Gastrocnemius medialis (tissue), 4 donors: ENCODE data around the gene SOX1. TPM values are rescaled to one million over a fixed set of nuclear protein-coding genes. Genes with fewer than 3 reads are reported as not detected.

ENCODE experiments used
- ATAC-seq, 2 donors: fragments of 150-250 bp; one replicate each; pipeline ENCODE4 v1.9.1; 2016
- DNase-seq, 2 donors: peaks; one replicate each; pipeline ENCODE4 v3.0.0-alpha.2; 2019
- H3K27ac ChIP-seq, 4 donors: fragments of 200-600 bp; sonication (generic); 1 replicate in 1 of 4; 2 replicates in 3 of 4; pipeline ENCODE4 v1.5.1; 2016 to 2018; ENCODE audit warnings: mild to moderate bottlenecking in 2 of 4, moderate library complexity in 1 of 4
- H3K27me3 ChIP-seq, 3 donors: fragments of 200-600 bp; sonication (generic) in 2 of 3; 1 replicate in 1 of 3; 2 replicates in 2 of 3; pipeline versions ENCODE4 v1.5.1 to v1.6.0; 2016 to 2019; ENCODE audit warnings: mild to moderate bottlenecking in 1 of 3, moderate library complexity in 1 of 3
- H3K36me3 ChIP-seq, 2 donors: fragments of 200-600 bp; sonication (generic) in 1 of 2; one replicate each; pipeline ENCODE4 v1.5.1; 2017 to 2018
- H3K4me1 ChIP-seq, 2 donors: fragments of 200-600 bp; sonication (generic) in 1 of 2; one replicate each; pipeline ENCODE4 v1.5.1; 2016 to 2017; ENCODE audit warnings: mild to moderate bottlenecking in 2 of 2
- H3K4me3 ChIP-seq, 4 donors: fragments of 200-600 bp; sonication (generic) in 3 of 4; 1 replicate in 1 of 4; 2 replicates in 3 of 4; pipeline ENCODE4 v1.5.1; 2016 to 2019; ENCODE audit warnings: mild to moderate bottlenecking in 2 of 4
- H3K9me3 ChIP-seq, 3 donors: fragments of 200-600 bp; sonication (generic) in 2 of 3; 1 replicate in 1 of 3; 2 replicates in 2 of 3; pipeline ENCODE4 v1.5.1; 2016 to 2019
- CTCF ChIP-seq, 5 experiments: fragments of 450-650 bp in 3 of 5; fragments of 200-600 bp in 2 of 5; sonication (generic) in 2 of 5; IDR thresholded peaks in 4 of 5; conservative IDR thresholded peaks in 1 of 5; 1 replicate in 4 of 5; 2 replicates in 1 of 5; pipeline ENCODE4 v1.5.1; 2016 to 2019; ENCODE audit warnings: antibody characterized with exemption in 5 of 5, mild to moderate bottlenecking in 3 of 5, moderate library complexity in 3 of 5
- POLR2A ChIP-seq, 2 donors: fragments of 450-650 bp; IDR thresholded peaks; one replicate each; pipeline ENCODE4 v1.6.1; 2017; ENCODE audit warnings: antibody characterized with exemption in 2 of 2, mild to moderate bottlenecking in 2 of 2, moderate library complexity in 2 of 2
- in situ Hi-C, 4 donors: fragments of 200-750 bp; cut with MboI; loops; one replicate each; pipeline versions ENCODE4 v1.15.0 to v1.8.0; 2017; ENCODE audit warnings: low sequenced_read_pairs in 4 of 4
- intact Hi-C: fragments of 100-400 bp; cut with DNase I; formaldehyde crosslinking; loops from one replicate; pipeline ENCODE4 v1.15.1; 2023; ENCODE audit warnings: low total_unique reads
- total RNA-seq, 4 donors: library from RNA; depleted of rRNA; stranded (reverse); fragments of >200 nt; gene quantifications; one replicate each; pipeline versions ENCODE4 v1.1.0 to v1.2.3, GENCODE V29; 2016

Gene SOX1
- not detected for total RNA-seq

- TF ChIP-seq POLR2A (IDR thresholded peaks at IDR 0.05), result no peak
- no peak for TF ChIP-seq CTCF (IDR thresholded peaks at IDR 0.05 in 4 of 5, conservative IDR thresholded peaks at IDR 0.05 in 1 of 5)
- ATAC-seq (no peak), DNase-seq (no peak)
- Histone ChIP-seq H3K36me3 (no peaks in the 10 kb centered on the region), H3K27ac (no peak within 1 kb of the TSS), H3K4me3 (peak within 1 kb of the TSS in 3 of 4 donors; percentile 33 to 40 (median 38)), H3K27me3 (peaks cover 66 to 82% (median 74%) of the 10 kb centered on the region in 3 donors), H3K9me3 (no peaks in the 10 kb centered on the region), H3K4me1 (no peaks in the 10 kb centered on the region)
- in situ Hi-C loops, result no loop called here
- intact Hi-C loops, result no loop called here
Observed at GRCh38 chr13:112067116-112067741, at the start of gene SOX1. SOX1 (plus strand) TSS chr13:112067149; CDS start chr13:112067659, 510 bp downstream.

GRCh38 chr13:112024577-112024976, 42.4 kb upstream of the SOX1 start:
- no peak for DNase-seq
- no peak for ATAC-seq
- Histone ChIP-seq H3K4me1 (no peaks in the 10 kb centered on the region), H3K9me3 (no peaks in the 10 kb centered on the region), H3K27ac (no peak overlapping the region), H3K27me3 (no peaks in the 10 kb centered on the region), H3K36me3 (no peaks in the 10 kb centered on the region), H3K4me3 (no peak overlapping the region)
- in situ Hi-C loops, result no loop called here
- intact Hi-C loops, result no loop called here
- no peak for TF ChIP-seq CTCF (IDR thresholded peaks at IDR 0.05 in 4 of 5, conservative IDR thresholded peaks at IDR 0.05 in 1 of 5)
- no peak for TF ChIP-seq POLR2A (IDR thresholded peaks at IDR 0.05)

GRCh38 chr13:112027250-112027649, 39.7 kb upstream of the SOX1 start:
- no peak for ATAC-seq
- Histone ChIP-seq H3K9me3 (no peaks in the 10 kb centered on the region), H3K4me3 (no peak overlapping the region), H3K36me3 (no peaks in the 10 kb centered on the region), H3K27ac (no peak overlapping the region), H3K4me1 (no peaks in the 10 kb centered on the region), H3K27me3 (no peaks in the 10 kb centered on the region)
- intact Hi-C loops (no loop called here), in situ Hi-C loops (no loop called here)
- TF ChIP-seq CTCF (IDR thresholded peaks at IDR 0.05 in 4 of 5, conservative IDR thresholded peaks at IDR 0.05 in 1 of 5), result no peak
- no peak for DNase-seq

- TF ChIP-seq CTCF (IDR thresholded peaks at IDR 0.05 in 4 of 5, conservative IDR thresholded peaks at IDR 0.05 in 1 of 5), result no peak
- no peak for TF ChIP-seq POLR2A (IDR thresholded peaks at IDR 0.05)
- ATAC-seq (no peak), DNase-seq (no peak)
- intact Hi-C loops (no loop called here), in situ Hi-C loops (no loop called here)
- H3K9me3 ChIP-seq, result no peaks in the 10 kb centered on the region
- H3K27me3 ChIP-seq, result no peaks in the 10 kb centered on the region
- H3K36me3 ChIP-seq, result no peaks in the 10 kb centered on the region
- no peak overlapping the region for H3K27ac ChIP-seq
- H3K4me1 ChIP-seq, result no peaks in the 10 kb centered on the region
- H3K4me3 ChIP-seq, result no peak overlapping the region
Observed at GRCh38 chr13:112028481-112028880, 38.5 kb upstream of the SOX1 start.

- DNase-seq, result no peak
- Histone ChIP-seq H3K4me1 (no peaks in the 10 kb centered on the region), H3K27me3 (no peaks in the 10 kb centered on the region), H3K9me3 (no peaks in the 10 kb centered on the region), H3K36me3 (no peaks in the 10 kb centered on the region), H3K4me3 (no peak overlapping the region), H3K27ac (no peak overlapping the region)
- TF ChIP-seq CTCF (IDR thresholded peaks at IDR 0.05 in 4 of 5, conservative IDR thresholded peaks at IDR 0.05 in 1 of 5), result no peak
- TF ChIP-seq POLR2A (IDR thresholded peaks at IDR 0.05), result no peak
- ATAC-seq, result no peak
- in situ Hi-C loops, result no loop called here
- intact Hi-C loops, result no loop called here
Observed at GRCh38 chr13:112029143-112029542, 37.8 kb upstream of the SOX1 start.
